Progenitor cell of endocrine pancreas (in vitro differentiated cells): ENCODE results near the gene ALPI. TPM values are rescaled to one million over a fixed set of nuclear protein-coding genes. Genes with fewer than 3 reads are reported as not detected.

Experiments used
- DNase-seq: peaks from one replicate; pipeline ENCODE4 v3.0.0; 2021; ENCODE audit warnings: low spot score; ENCODE audit not compliant: unreplicated experiment
- H3K27ac Mint-ChIP-seq: 2 replicates; pipeline ENCODE4 v1.8.0; 2021; ENCODE audit warnings: mild to moderate bottlenecking, moderate library complexity, mixed read lengths
- H3K27me3 Mint-ChIP-seq: 2 replicates; pipeline ENCODE4 v1.8.0; 2021; ENCODE audit warnings: mixed read lengths
- H3K36me3 Mint-ChIP-seq: 2 replicates; pipeline ENCODE4 v1.8.0; 2022; ENCODE audit warnings: mixed read lengths; ENCODE audit not compliant: insufficient read depth
- H3K4me1 Mint-ChIP-seq: 2 replicates; pipeline ENCODE4 v1.8.0; 2021; ENCODE audit warnings: low read depth, mixed read lengths
- H3K4me3 Mint-ChIP-seq: 2 replicates; pipeline ENCODE4 v1.8.0; 2021; ENCODE audit warnings: low read depth, mild to moderate bottlenecking, moderate library complexity, mixed read lengths
- H3K9me3 Mint-ChIP-seq: 2 replicates; pipeline ENCODE4 v1.8.0; 2021; ENCODE audit warnings: low read depth, mixed read lengths
- CTCF ChIP-seq: fragments of 200-600 bp; sonication (generic); IDR thresholded peaks from one replicate; pipeline ENCODE4 v1.5.0; 2021; ENCODE audit warnings: antibody characterized with exemption, mild to moderate bottlenecking; ENCODE audit not compliant: unreplicated experiment
- total RNA-seq: library from RNA; stranded (reverse); gene quantifications from 2 replicates; pipeline ENCODE4 v1.2.1, GENCODE V29; 2021

Gene ALPI
- total RNA-seq, 1 donor from 2014 or later: not detected

DNA sequence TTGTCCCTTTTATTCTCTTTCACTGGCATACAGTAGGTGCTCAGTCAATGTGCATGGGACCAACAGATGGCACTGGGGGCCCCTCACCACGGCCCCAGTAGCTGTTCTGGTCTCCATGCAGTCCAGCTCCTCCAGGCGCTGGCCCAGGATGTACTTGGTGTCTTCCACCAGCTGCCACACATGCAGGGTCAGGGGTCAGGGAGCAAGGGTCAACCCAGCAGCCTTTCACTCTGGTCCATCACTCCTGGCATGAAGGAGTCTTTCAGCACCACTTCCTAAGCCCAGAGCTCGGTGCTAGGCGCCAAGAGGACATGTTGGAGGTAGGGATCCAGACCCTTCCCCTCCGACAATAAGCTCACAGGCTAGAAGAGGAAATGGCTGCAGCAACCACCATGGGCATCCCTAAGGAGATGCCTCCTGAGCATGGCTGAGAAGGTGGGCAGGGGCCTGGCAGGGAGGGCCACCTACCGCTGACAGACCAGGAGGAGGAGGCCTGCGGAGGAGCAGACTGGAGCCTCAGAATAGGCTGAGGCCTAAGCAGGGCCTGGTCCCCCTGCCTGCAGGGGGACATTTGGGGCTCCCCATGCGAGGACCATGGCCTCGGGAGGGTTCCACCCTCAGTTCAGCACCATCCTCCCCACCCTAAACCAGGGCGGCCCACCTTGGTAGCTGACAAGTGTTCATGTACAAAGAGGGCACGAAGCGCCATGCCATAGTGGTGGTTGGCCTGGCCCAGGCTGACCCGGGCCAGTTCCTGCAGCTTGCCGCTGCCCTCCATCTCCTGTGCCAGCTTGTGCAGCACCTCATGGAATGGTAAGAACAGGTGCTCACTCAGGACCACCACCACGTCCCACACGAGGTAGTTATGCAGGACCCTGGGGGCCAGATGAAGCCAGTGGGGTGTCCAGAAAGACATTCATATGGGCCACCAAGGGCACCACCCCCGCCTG is 39.2 kb upstream of the ALPI start:
- DNase-seq: no peak
- peaks cover under 1% of the 10 kb centered on the region for H3K9me3 Mint-ChIP-seq
- peaks cover under 1% of the 10 kb centered on the region for H3K36me3 Mint-ChIP-seq
- no peak overlapping the region for H3K4me3 Mint-ChIP-seq
- H3K27ac Mint-ChIP-seq: no peak overlapping the region
- TF ChIP-seq CTCF: no peak
- peaks cover 5% of the 10 kb centered on the region for H3K4me1 Mint-ChIP-seq
- peaks cover 76% of the 10 kb centered on the region for H3K27me3 Mint-ChIP-seq

DNA sequence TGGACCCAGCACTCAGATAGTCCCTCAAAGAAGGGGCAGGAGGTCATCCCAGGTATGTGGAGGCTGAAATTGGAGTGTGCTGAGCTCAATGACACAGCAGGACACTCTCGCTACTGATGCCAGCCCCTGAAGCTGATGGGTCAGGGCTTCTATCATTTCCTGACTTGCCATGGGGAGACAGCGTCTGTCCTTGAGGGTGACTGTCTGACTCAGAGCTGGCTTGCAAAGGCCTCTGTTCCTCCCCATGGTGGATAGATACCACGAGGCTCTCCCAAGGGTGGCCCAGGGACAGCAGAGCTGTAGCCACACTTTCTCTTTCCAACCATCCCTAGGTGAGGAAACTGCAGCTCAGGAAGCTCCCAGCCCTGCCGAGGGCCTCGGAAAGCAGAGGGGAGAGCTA is 38.5 kb upstream of the ALPI start:
- peaks cover 2% of the 10 kb centered on the region for H3K36me3 Mint-ChIP-seq
- TF ChIP-seq CTCF: no peak
- H3K4me3 Mint-ChIP-seq: no peak overlapping the region
- peaks cover 80% of the 10 kb centered on the region for H3K27me3 Mint-ChIP-seq
- H3K4me1 Mint-ChIP-seq: peaks cover 5% of the 10 kb centered on the region
- H3K9me3 Mint-ChIP-seq: peaks cover 5% of the 10 kb centered on the region
- DNase-seq: no peak
- no peak overlapping the region for H3K27ac Mint-ChIP-seq

- TF ChIP-seq CTCF: no peak
- Mint-ChIP-seq H3K27ac (no peak overlapping the region), H3K4me1 (peaks cover 5% of the 10 kb centered on the region), H3K27me3 (peaks cover 80% of the 10 kb centered on the region), H3K4me3 (peak overlapping the region; percentile 46), H3K9me3 (peaks cover 9% of the 10 kb centered on the region), H3K36me3 (peaks cover 5% of the 10 kb centered on the region)
- no peak for DNase-seq
Observed at GRCh38 chr2:232418056-232418455, 37.9 kb upstream of the ALPI start.

DNA sequence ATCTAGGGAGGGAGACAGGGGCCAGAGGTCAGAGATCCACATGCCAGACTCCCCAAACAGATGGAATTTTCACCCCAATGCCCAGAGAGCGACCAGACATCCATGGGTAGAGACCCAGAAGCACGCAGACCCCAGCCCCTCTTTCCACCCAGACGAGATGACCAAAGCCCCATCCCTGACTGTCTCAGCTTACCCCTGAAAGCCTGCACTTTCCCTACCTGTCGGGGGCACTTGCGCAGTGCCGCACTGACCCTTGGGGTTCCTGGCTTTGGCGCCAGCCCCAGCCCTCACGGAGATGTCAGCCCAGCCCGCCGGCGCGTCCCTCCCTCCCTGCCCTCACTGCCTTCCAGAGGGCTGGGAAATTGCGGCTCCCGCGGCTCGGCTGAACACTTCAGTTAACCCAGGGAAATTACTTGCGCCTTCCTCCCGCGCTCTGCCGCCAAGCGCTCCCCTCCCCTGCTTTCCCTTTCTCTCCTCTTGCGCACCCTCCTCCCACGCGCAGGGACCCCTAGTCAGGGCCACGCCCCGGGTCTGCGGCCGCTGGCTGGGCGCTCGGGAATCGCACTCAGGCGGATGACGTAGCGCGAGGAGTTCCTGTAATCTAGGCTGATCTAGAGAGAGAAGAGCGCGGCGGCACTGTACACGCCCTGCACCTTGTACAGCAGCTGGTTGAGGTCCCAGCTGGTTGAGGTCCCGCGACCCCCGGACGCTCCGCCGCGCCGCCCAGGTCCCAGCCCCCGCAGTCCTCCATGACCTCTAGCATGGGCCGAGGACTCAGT is 37.3 kb upstream of the ALPI start:
- Mint-ChIP-seq H3K4me3 (peak overlapping the region; percentile 55), H3K27me3 (peaks cover 80% of the 10 kb centered on the region), H3K27ac (no peak overlapping the region), H3K9me3 (peaks cover 9% of the 10 kb centered on the region), H3K4me1 (peaks cover 5% of the 10 kb centered on the region), H3K36me3 (peaks cover 5% of the 10 kb centered on the region)
- DNase-seq: no peak
- no peak for TF ChIP-seq CTCF
